ENCODE data around the gene BUD23. TPM values are rescaled to one million over a fixed set of nuclear protein-coding genes. Genes with fewer than 3 reads are reported as not detected.

Gene BUD23
- total RNA-seq, 1 experiment from 2014 or later: 78.1 TPM

- no peaks in the 10 kb centered on the region for H3K36me3 Mint-ChIP-seq (ENCODE audit: insufficient read depth in 1 of 3, low read depth in 3 of 3)
- H3K27ac ChIP-seq (ENCODE audit: insufficient read length, low read depth, low read length): no peak overlapping the region
- no peak overlapping the region for H2BK15ac ChIP-seq (ENCODE audit: low read depth, low read length)
- no peak overlapping the region for H2AFZ ChIP-seq (ENCODE audit: low read length)
- H4K8ac ChIP-seq (replicated peaks; ENCODE audit: insufficient read length, low read depth, low read length): no peak overlapping the region
- H2BK12ac ChIP-seq (ENCODE audit: insufficient read length, low read depth, low read length): no peak overlapping the region
- no peak overlapping the region for H3K9ac ChIP-seq (ENCODE audit: extremely low read depth, insufficient read length, low read length)
- H3K56ac ChIP-seq (ENCODE audit: insufficient read length, low read depth, low read length): no peak overlapping the region
- H4K5ac ChIP-seq (ENCODE audit: insufficient read length, low read depth, low read length): no peak overlapping the region
- no peak for TF ChIP-seq CTCF (conservative IDR thresholded peaks at IDR 0.05)
- no peak overlapping the region for H3T11ph ChIP-seq (ENCODE audit: low read length)
- no peak overlapping the region for H2BK120ac ChIP-seq (ENCODE audit: low read depth, low read length, poor library complexity, severe bottlenecking)
- no peak overlapping the region for H2BK20ac ChIP-seq (ENCODE audit: low read depth, low read length, poor library complexity, severe bottlenecking)
- H3K4me1 Mint-ChIP-seq: peaks cover 4 to 18% of the 10 kb centered on the region in 2 experiments
- no peaks in the 10 kb centered on the region for H3K9me3 ChIP-seq (ENCODE audit: control insufficient read depth, low read depth, low read length)
- no peak overlapping the region for H3K27ac Mint-ChIP-seq
- no peak overlapping the region for H3K4me3 Mint-ChIP-seq
- H3K27me3 ChIP-seq (ENCODE audit: insufficient read depth, low read length): no peaks in the 10 kb centered on the region
- no peak overlapping the region for H4K91ac ChIP-seq (ENCODE audit: insufficient read length, low read depth, low read length)
- peaks cover 2 to 10% of the 10 kb centered on the region in 2 experiments; a peak in 4 of 5 replicates for H3K9me3 Mint-ChIP-seq
- no peak overlapping the region for H3K23ac ChIP-seq (ENCODE audit: insufficient read length, low read depth, low read length)
- no peaks in the 10 kb centered on the region for H3K4me1 ChIP-seq (ENCODE audit: insufficient read depth, low read length)
- peaks cover 2% of the 10 kb centered on the region for H3K23me2 ChIP-seq (ENCODE audit: insufficient read length, low read depth, low read length, poor library complexity, severe bottlenecking)
- no peak overlapping the region for H3K14ac ChIP-seq (ENCODE audit: insufficient read depth, low read length)
- H3K27me3 Mint-ChIP-seq (ENCODE audit: low read depth): peaks cover 54% of the 10 kb centered on the region
- no peak overlapping the region for H3K18ac ChIP-seq (ENCODE audit: insufficient read length, low read depth, low read length)
- no peaks in the 10 kb centered on the region for H4K20me1 ChIP-seq (ENCODE audit: control insufficient read depth, insufficient read depth, insufficient read length)
- DNase-seq: no peak
- no peak overlapping the region for H3K4ac ChIP-seq (ENCODE audit: low read depth, low read length)
- no peak overlapping the region for H2BK5ac ChIP-seq (ENCODE audit: insufficient read length, low read length)
- H3K79me2 ChIP-seq (ENCODE audit: insufficient read depth, low read length): no peaks in the 10 kb centered on the region
- H3K79me1 ChIP-seq (ENCODE audit: insufficient read depth, low read depth, low read length, poor library complexity, severe bottlenecking): no peaks in the 10 kb centered on the region
- no peak overlapping the region for H2AK5ac ChIP-seq (ENCODE audit: insufficient read length, low read length)
- H3K4me2 ChIP-seq (ENCODE audit: insufficient read depth, insufficient read length, low read length): no peak overlapping the region
Observed at GRCh38 chr7:73663033-73663432, 20.4 kb upstream of the BUD23 start.
